HCT116 (cell line): ENCODE results near the gene UBE2E1. TPM values are rescaled to one million over a fixed set of nuclear protein-coding genes. Genes with fewer than 3 reads are reported as not detected.

Experiments used
- ATAC-seq: fragments of 200-7000 bp; cut with Tn5 transposase; 2 replicates; pipeline ENCODE4 v1.9.1; 2020; ENCODE audit warnings: mild to moderate bottlenecking, moderate library complexity
- BruUV-seq: library from RNA; stranded (reverse); fragments of 400-500 nt; replicated peaks from 2 replicates; lab custom pipeline; 2021; lab: Mats Ljungman, UMichigan
- CTCF ChIA-PET: fragments of 300-600 bp; sonication (Branson Sonifier 250); formaldehyde crosslinking; loops from one replicate; lab custom pipeline; 2021; ENCODE audit warnings: antibody characterized with exemption; lab: Charles Lee
- POLR2A ChIA-PET: fragments of 300-600, 350-600 bp; sonication (Branson Sonifier 250); formaldehyde crosslinking; loops from one replicate; lab custom pipeline; 2021; ENCODE audit warnings: antibody characterized with exemption; lab: Charles Lee
- RAD21 ChIA-PET, 2 experiments: fragments of 300-600 bp; sonication (Branson Sonifier 250); formaldehyde crosslinking; loops; one replicate each; lab custom pipeline; 2023; ENCODE audit warnings: low total read pairs in 2 of 2; ENCODE audit not compliant: uncharacterized antibody in 2 of 2, unreplicated experiment in 2 of 2, low non-redundant PET in 1 of 2; lab: Charles Lee
- DNase-seq: peaks from one replicate; pipeline ENCODE4 v3.0.0-alpha.2; 2010; ENCODE audit warnings: low read depth, low spot score
- H2AFZ ChIP-seq: fragments of 200-600 bp; shearing (Covaris generic), sonication (generic); 2 replicates; pipeline ENCODE4 v1.6.1; 2017; ENCODE audit warnings: low read depth, mixed run types, mixed read lengths, antibody characterized with exemption, low read length; ENCODE audit not compliant: poor library complexity, severe bottlenecking
- H3K27ac ChIP-seq: 2 replicates; pipeline ENCODE4 v1.5.1; 2012; ENCODE audit warnings: low read depth, low read length
- H3K27me3 ChIP-seq: fragments of 200-600 bp; sonication (generic); 2 replicates; pipeline ENCODE4 v1.6.1; 2016; ENCODE audit warnings: mixed run types, low read length, mixed read lengths; ENCODE audit not compliant: insufficient read depth
- H3K36me3 ChIP-seq, 2 experiments: fragments of 200-500 bp in 1 of 2; fragments of 200-600 bp in 1 of 2; sonication (Bioruptor generic) in 1 of 2; sonication (generic) in 1 of 2; 2 replicates each; pipeline versions ENCODE4 v1.5.1 to v1.6.1; 2014 to 2016; ENCODE audit warnings: low read length in 2 of 2, inconsistent platforms in 1 of 2, mixed read lengths in 1 of 2, mixed run types in 1 of 2; ENCODE audit not compliant: insufficient read depth in 2 of 2, control insufficient read depth in 1 of 2
- H3K4me1 ChIP-seq, 2 experiments: fragments of 200-600 bp in 1 of 2; sonication (generic) in 1 of 2; 2 replicates each; pipeline versions ENCODE4 v1.5.1 to v1.6.1; 2012 to 2017; ENCODE audit warnings: low read length in 2 of 2, inconsistent platforms in 1 of 2, mild to moderate bottlenecking in 1 of 2, mixed read lengths in 1 of 2, mixed run types in 1 of 2, moderate library complexity in 1 of 2; ENCODE audit not compliant: insufficient read depth in 2 of 2, control insufficient read depth in 1 of 2
- H3K4me2 ChIP-seq: fragments of 200-600 bp; sonication (generic); 2 replicates; pipeline ENCODE4 v1.6.1; 2017; ENCODE audit warnings: mixed run types, low read length, mixed read lengths
- H3K4me3 ChIP-seq, 2 experiments: fragments of 200-600 bp in 1 of 2; sonication (generic) in 1 of 2; replicated peaks in 1 of 2; 2 replicates each; pipeline ENCODE4 v1.5.1; 2011 to 2016; ENCODE audit warnings: low read length in 2 of 2, control low read depth in 1 of 2, low read depth in 1 of 2, mild to moderate bottlenecking in 1 of 2, mixed read lengths in 1 of 2, mixed run types in 1 of 2
- H3K79me2 ChIP-seq: fragments of 200-600 bp; sonication (generic); 2 replicates; pipeline ENCODE4 v1.6.1; 2017; ENCODE audit warnings: mild to moderate bottlenecking, mixed run types, low read length, moderate library complexity, mixed read lengths; ENCODE audit not compliant: insufficient read depth
- H3K9ac ChIP-seq: fragments of 200-600 bp; sonication (generic); 2 replicates; pipeline ENCODE4 v1.6.1; 2016; ENCODE audit warnings: low read length, mixed read lengths
- H3K9me2 ChIP-seq: fragments of 200-600 bp; sonication (generic), shearing (Covaris generic); 2 replicates; pipeline ENCODE4 v1.6.1; 2017; ENCODE audit warnings: mixed run types, mild to moderate bottlenecking, moderate library complexity; ENCODE audit not compliant: insufficient read depth
- H3K9me3 ChIP-seq, 2 experiments: fragments of 200-500 bp in 1 of 2; fragments of 200-600 bp in 1 of 2; sonication (Bioruptor generic) in 1 of 2; sonication (generic) in 1 of 2; 2 replicates each; pipeline ENCODE4 v1.6.1; 2014 to 2017; ENCODE audit warnings: low read length in 2 of 2, mixed read lengths in 2 of 2, inconsistent platforms in 1 of 2, low read depth in 1 of 2, mild to moderate bottlenecking in 1 of 2, mixed run types in 1 of 2, moderate library complexity in 1 of 2; ENCODE audit not compliant: control insufficient read depth in 1 of 2, insufficient read depth in 1 of 2
- H4K20me1 ChIP-seq: fragments of 200-600 bp; sonication (generic), shearing (Covaris generic); 2 replicates; pipeline ENCODE4 v1.6.1; 2017; ENCODE audit warnings: mixed run types, mild to moderate bottlenecking, moderate library complexity; ENCODE audit not compliant: insufficient read depth
- CBX3 ChIP-seq: IDR thresholded peaks from 2 replicates; pipeline ENCODE4 v1.6.1; 2012; ENCODE audit warnings: low read depth
- CEBPB ChIP-seq: IDR thresholded peaks from 2 replicates; pipeline ENCODE4 v1.6.1; 2012; ENCODE audit warnings: low read depth
- CTCF ChIP-seq, 3 experiments: fragments of 200-600 bp in 1 of 3; sonication (generic) in 1 of 3; IDR thresholded peaks in 2 of 3; conservative IDR thresholded peaks in 1 of 3; 2 replicates each; pipeline ENCODE4 v1.5.1; 2012 to 2017; ENCODE audit warnings: low read depth in 2 of 3, low read length in 2 of 3, antibody characterized with exemption in 1 of 3, borderline replicate concordance in 1 of 3, control low read depth in 1 of 3, mild to moderate bottlenecking in 1 of 3, mixed read lengths in 1 of 3, mixed run types in 1 of 3, moderate library complexity in 1 of 3; ENCODE audit not compliant: insufficient read depth in 1 of 3
- EGR1 ChIP-seq: IDR thresholded peaks from 2 replicates; pipeline ENCODE4 v1.6.1; 2012; ENCODE audit warnings: low read depth
- ELF1 ChIP-seq: IDR thresholded peaks from 2 replicates; pipeline ENCODE4 v1.6.1; 2012; ENCODE audit warnings: low read depth, borderline replicate concordance
- EZH2 ChIP-seq: fragments of 200-600 bp; sonication (generic); IDR thresholded peaks from 2 replicates; pipeline ENCODE4 v1.6.1; 2017; ENCODE audit warnings: antibody characterized with exemption, mixed run types
- EZH2phosphoT487 ChIP-seq: fragments of 200-600 bp; IDR thresholded peaks from 2 replicates; pipeline ENCODE4 v1.6.1; 2018; ENCODE audit warnings: antibody characterized with exemption, borderline replicate concordance
- JUND ChIP-seq: IDR thresholded peaks from 2 replicates; pipeline ENCODE4 v1.6.1; 2012
- POLR2A ChIP-seq: IDR thresholded peaks from 2 replicates; pipeline ENCODE4 v1.7.0; 2011; ENCODE audit warnings: borderline replicate concordance; ENCODE audit not compliant: insufficient read depth, insufficient read length; ENCODE audit errors: extremely low read depth
- RAD21 ChIP-seq: IDR thresholded peaks from 2 replicates; pipeline ENCODE4 v1.6.1; 2012; ENCODE audit warnings: low read depth, mild to moderate bottlenecking
- SP1 ChIP-seq: IDR thresholded peaks from 2 replicates; pipeline ENCODE4 v1.6.1; 2012; ENCODE audit warnings: low read depth
- TCF7L2 ChIP-seq: IDR thresholded peaks from 2 replicates; pipeline ENCODE4 v1.7.0; 2011; ENCODE audit warnings: borderline replicate concordance, inconsistent platforms; ENCODE audit not compliant: insufficient read depth, insufficient read length; ENCODE audit errors: extremely low read depth
- ZFX ChIP-seq: fragments of 450-650 bp; IDR thresholded peaks from 2 replicates; pipeline ENCODE4 v1.6.1; 2017
- ZNF274 ChIP-seq: fragments of 200-500 bp; sonication (Bioruptor generic); IDR thresholded peaks from 2 replicates; pipeline ENCODE4 v1.6.1; 2014; ENCODE audit warnings: mild to moderate bottlenecking, low read depth, low read length, inconsistent platforms
- intact Hi-C: fragments of 100-400 bp; cut with micrococcal nuclease; formaldehyde crosslinking; loops from 2 replicates; pipeline ENCODE4 v1.10.0; 2022
- total RNA-seq: library from RNA; stranded (reverse); gene quantifications from one replicate; pipeline ENCODE4 v1.2.1, GENCODE V29; 2021; ENCODE audit not compliant: unreplicated experiment
- TF ChIP-seq, protein P1 (sequence below): IDR thresholded peaks from 2 replicates; pipeline ENCODE4 v1.6.1; 2012
- TF ChIP-seq, protein P2 (sequence below): IDR thresholded peaks from 2 replicates; pipeline ENCODE4 v1.6.1; 2012
- TF ChIP-seq, protein P3 (sequence below): IDR thresholded peaks from 2 replicates; pipeline ENCODE4 v1.6.1; 2012; ENCODE audit warnings: low read depth

Gene UBE2E1
- total RNA-seq, 1 experiment from 2014 or later, result 75.1 TPM

DNA sequence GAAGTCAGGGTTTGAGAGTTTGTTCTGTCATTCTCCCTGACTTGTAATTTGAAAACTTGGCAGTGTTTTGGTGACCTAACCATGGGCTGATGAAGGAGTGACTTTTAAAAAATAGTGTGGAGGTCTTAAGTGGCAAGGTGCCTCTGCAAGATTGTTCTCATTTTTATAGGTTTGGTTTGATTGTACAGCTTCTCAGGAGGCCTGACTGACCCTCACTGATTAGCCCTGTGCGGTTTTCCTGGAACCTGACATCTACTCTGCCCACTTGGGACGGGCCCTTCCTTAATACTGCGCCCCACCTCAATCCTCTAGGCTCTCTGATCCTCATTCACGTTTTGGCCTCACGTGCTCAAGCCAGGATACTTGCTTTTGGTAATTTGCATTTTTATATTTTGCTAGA lies 2.8 kb downstream of the UBE2E1 start (continued):
- TF ChIP-seq TCF7L2, result no peak
- TF ChIP-seq EGR1, result no peak
- no peak for TF ChIP-seq RAD21
- no peak for TF ChIP-seq CTCF (IDR thresholded peaks at IDR 0.05 in 2 of 3, conservative IDR thresholded peaks at IDR 0.05 in 1 of 3; ENCODE audit: borderline replicate concordance in 1 of 3, insufficient read depth in 1 of 3, low read depth in 2 of 3, low read length in 2 of 3)
- TF ChIP-seq, all 23 proteins: peak for 0

GRCh38 chr3:23809294-23809693 lies 3.5 kb downstream of the UBE2E1 start:
- Histone ChIP-seq H2AFZ (no peak overlapping the region), H3K4me2 (no peak overlapping the region), H3K27me3 (no peaks in the 10 kb centered on the region), H3K9me3 (no peaks in the 10 kb centered on the region), H3K4me3 (no peak overlapping the region), H3K79me2 (peaks cover 56% of the 10 kb centered on the region), H3K27ac (no peak overlapping the region), H3K9ac (no peak overlapping the region), H3K9me2 (no peaks in the 10 kb centered on the region), H3K36me3 (0 out of 4 replicates have a peak, but pooled peaks cover 0 to 9% of the 10 kb centered on the region in 2 experiments), H4K20me1 (0 out of 2 replicates have a peak, but pooled peaks cover 3% of the 10 kb centered on the region), H3K4me1 (peaks cover 0 to 22% of the 10 kb centered on the region in 2 experiments; a peak in 3 of 4 replicates)
- BruUV-seq, result no TSS peak
- RAD21 ChIA-PET, result no interaction called here
- DNase-seq (no peak), ATAC-seq (no peak)
- POLR2A ChIA-PET, result no interaction called here
- intact Hi-C loops, result no loop called here
- CTCF ChIA-PET, result no interaction called here
- TF ChIP-seq, protein P1, sequence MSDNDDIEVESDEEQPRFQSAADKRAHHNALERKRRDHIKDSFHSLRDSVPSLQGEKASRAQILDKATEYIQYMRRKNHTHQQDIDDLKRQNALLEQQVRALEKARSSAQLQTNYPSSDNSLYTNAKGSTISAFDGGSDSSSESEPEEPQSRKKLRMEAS, result no peak
- TF ChIP-seq CEBPB, result no peak
- no peak for TF ChIP-seq EZH2phosphoT487
- no peak for TF ChIP-seq SP1
- TF ChIP-seq EZH2, result no peak
- TF ChIP-seq ZFX, result no peak
- TF ChIP-seq EGR1, result no peak
- no peak for TF ChIP-seq JUND
- TF ChIP-seq CTCF (IDR thresholded peaks at IDR 0.05 in 2 of 3, conservative IDR thresholded peaks at IDR 0.05 in 1 of 3; ENCODE audit: borderline replicate concordance in 1 of 3, insufficient read depth in 1 of 3, low read depth in 2 of 3, low read length in 2 of 3), result no peak
- TF ChIP-seq ELF1, result no peak
- TF ChIP-seq, protein P2, sequence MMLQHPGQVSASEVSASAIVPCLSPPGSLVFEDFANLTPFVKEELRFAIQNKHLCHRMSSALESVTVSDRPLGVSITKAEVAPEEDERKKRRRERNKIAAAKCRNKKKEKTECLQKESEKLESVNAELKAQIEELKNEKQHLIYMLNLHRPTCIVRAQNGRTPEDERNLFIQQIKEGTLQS, result no peak
- no peak for TF ChIP-seq POLR2A
- TF ChIP-seq, protein P3, sequence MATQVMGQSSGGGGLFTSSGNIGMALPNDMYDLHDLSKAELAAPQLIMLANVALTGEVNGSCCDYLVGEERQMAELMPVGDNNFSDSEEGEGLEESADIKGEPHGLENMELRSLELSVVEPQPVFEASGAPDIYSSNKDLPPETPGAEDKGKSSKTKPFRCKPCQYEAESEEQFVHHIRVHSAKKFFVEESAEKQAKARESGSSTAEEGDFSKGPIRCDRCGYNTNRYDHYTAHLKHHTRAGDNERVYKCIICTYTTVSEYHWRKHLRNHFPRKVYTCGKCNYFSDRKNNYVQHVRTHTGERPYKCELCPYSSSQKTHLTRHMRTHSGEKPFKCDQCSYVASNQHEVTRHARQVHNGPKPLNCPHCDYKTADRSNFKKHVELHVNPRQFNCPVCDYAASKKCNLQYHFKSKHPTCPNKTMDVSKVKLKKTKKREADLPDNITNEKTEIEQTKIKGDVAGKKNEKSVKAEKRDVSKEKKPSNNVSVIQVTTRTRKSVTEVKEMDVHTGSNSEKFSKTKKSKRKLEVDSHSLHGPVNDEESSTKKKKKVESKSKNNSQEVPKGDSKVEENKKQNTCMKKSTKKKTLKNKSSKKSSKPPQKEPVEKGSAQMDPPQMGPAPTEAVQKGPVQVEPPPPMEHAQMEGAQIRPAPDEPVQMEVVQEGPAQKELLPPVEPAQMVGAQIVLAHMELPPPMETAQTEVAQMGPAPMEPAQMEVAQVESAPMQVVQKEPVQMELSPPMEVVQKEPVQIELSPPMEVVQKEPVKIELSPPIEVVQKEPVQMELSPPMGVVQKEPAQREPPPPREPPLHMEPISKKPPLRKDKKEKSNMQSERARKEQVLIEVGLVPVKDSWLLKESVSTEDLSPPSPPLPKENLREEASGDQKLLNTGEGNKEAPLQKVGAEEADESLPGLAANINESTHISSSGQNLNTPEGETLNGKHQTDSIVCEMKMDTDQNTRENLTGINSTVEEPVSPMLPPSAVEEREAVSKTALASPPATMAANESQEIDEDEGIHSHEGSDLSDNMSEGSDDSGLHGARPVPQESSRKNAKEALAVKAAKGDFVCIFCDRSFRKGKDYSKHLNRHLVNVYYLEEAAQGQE, result no peak
- TF ChIP-seq RAD21, result no peak
- no peak for TF ChIP-seq TCF7L2
- TF ChIP-seq ZNF274, result no peak
- no peak for TF ChIP-seq CBX3
